GM18520 (cell line): ENCODE data around the gene ZNF436.
"Not testable (repeated sequence)": the region's sequence is repeated elsewhere in the genome, so short reads cannot be mapped to it uniquely, and the experiment has no call there.

Experiments
- ATAC-seq: cut with Tn5 transposase; IDR thresholded peaks from one replicate; pipeline ENCODE4 v1.9.1; 2021; ENCODE audit not compliant: unreplicated experiment

Gene ZNF436

DNA sequence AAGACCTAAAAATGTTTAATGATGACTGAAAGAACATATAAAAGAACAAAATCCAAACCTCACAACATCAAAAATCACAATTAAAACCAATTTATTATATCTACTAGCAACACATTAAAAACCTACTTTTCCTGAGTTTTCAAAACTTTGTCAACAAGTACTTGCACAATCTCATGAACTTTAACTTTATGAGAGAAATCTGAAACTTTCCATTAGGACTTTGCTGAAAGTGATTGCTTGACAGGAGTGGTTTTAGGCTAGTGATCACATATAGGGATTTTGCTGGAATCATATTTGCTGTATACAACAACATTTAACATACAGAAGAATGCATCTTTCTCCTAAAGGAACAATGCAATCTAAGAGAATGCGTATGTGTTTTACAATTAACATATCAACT, 38.8 kb downstream of the ZNF436 start:
- ATAC-seq: no peak

DNA sequence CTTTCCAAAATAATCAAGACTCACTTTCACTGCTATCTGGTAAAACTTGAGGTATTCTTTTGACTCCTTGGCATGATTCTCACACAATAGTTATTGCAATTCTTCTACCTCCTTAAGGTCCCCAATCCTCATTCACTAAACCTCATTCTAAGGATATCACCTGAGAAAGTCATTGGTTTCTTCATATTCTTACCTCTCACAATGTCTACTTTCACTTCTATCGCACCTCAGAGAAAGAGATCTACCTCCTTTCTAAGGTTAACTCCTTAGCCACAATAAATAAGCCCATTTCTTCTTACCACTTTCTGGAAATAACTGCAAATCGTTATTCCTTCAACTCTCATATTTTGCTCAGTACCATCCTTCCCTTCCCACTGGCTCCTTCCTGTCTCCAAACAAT, 44.2 kb downstream of the ZNF436 start:
- no peak for ATAC-seq

DNA sequence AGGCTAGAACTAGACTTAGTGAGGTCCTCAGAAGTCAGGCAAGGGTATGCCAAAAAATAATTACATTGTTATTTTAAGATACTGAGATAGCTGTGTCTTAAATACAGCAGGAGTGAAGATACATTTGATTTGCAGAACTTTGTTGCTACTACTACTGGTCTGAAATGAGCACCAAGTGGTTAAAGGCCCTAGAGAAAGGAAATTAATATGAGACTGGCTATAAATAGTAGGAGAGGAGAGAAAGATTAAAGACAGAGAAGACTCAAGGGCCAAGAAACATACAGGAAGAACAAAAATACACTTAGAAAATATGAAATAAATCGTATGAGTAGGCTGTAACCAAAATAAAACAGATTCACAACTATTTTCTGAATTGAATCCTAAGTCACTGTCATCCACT, 46.9 kb downstream of the ZNF436 start:
- ATAC-seq: no peak

DNA sequence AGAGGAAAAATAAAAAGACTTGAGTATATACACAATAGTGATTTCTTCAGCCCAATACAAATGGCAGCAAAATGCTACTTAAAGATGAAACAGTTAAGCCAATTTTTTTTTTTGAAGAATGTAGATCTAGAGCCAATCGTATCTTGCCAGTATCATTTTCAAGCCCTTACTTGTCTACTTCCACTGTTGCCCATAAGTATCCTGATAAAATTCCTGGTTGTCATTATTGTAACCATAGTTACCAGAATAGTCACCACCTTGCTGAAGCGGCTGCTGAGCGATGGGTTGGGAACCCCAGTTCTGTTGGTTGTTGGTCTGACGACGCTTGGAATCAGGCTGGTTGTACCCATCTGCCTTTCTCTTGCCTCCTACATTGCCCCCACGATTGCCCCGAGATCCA, 59.4 kb downstream of the ZNF436 start:
- ATAC-seq: not testable (repeated sequence)
